ENCODE results near the gene EMP3. TPM values are rescaled to one million over a fixed set of nuclear protein-coding genes. Genes with fewer than 3 reads are reported as not detected.

The EMP3 gene
- total and polyA plus RNA-seq, 7 donors, result 8.9 to 15.2 (median 13.7) TPM

DNA sequence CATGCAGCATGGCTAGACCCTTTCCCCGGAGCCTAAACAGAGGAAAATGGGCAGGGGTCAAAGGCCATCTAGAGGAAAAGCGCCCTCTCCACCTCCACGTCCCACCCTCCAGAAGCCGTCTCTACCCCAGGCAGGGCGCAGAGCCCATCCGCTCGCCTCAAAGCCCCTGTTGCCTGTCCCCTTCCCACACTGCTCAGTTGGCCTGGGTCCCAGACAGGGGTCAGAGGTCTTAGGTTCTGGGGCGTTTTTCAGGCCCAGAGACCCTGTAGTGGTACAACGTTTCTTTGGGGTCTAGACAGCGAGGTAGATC, 38.1 kb downstream of the EMP3 start:
- ATAC-seq (peak; percentile 13 to 26 (median 20)), DNase-seq (no peak)
- peaks cover 0 to 17% of the 10 kb centered on the region in 2 donors for H3K36me3 ChIP-seq (ENCODE audit: insufficient read depth in 1 of 2, low read depth in 1 of 2)
- peaks cover 4% of the 10 kb centered on the region for H3K4me1 ChIP-seq
- intact Hi-C loops (cut with DNase I), result no loop called here
- H3K27me3 ChIP-seq (ENCODE audit: insufficient read depth in 3 of 3, low read length in 2 of 3), result no peaks in the 10 kb centered on the region
- 1% methylated on average over 10 of the region's 10 CpGs for WGBS, 3 donors
- TF ChIP-seq, protein P1, sequence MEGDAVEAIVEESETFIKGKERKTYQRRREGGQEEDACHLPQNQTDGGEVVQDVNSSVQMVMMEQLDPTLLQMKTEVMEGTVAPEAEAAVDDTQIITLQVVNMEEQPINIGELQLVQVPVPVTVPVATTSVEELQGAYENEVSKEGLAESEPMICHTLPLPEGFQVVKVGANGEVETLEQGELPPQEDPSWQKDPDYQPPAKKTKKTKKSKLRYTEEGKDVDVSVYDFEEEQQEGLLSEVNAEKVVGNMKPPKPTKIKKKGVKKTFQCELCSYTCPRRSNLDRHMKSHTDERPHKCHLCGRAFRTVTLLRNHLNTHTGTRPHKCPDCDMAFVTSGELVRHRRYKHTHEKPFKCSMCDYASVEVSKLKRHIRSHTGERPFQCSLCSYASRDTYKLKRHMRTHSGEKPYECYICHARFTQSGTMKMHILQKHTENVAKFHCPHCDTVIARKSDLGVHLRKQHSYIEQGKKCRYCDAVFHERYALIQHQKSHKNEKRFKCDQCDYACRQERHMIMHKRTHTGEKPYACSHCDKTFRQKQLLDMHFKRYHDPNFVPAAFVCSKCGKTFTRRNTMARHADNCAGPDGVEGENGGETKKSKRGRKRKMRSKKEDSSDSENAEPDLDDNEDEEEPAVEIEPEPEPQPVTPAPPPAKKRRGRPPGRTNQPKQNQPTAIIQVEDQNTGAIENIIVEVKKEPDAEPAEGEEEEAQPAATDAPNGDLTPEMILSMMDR (IDR thresholded peaks at IDR 0.05), result no peak
- peak overlapping the region; percentile 80 for H3K4me3 ChIP-seq
- H3K27ac ChIP-seq, result peak overlapping the region; percentile 92
- H3K9me3 ChIP-seq, result no peaks in the 10 kb centered on the region

DNA sequence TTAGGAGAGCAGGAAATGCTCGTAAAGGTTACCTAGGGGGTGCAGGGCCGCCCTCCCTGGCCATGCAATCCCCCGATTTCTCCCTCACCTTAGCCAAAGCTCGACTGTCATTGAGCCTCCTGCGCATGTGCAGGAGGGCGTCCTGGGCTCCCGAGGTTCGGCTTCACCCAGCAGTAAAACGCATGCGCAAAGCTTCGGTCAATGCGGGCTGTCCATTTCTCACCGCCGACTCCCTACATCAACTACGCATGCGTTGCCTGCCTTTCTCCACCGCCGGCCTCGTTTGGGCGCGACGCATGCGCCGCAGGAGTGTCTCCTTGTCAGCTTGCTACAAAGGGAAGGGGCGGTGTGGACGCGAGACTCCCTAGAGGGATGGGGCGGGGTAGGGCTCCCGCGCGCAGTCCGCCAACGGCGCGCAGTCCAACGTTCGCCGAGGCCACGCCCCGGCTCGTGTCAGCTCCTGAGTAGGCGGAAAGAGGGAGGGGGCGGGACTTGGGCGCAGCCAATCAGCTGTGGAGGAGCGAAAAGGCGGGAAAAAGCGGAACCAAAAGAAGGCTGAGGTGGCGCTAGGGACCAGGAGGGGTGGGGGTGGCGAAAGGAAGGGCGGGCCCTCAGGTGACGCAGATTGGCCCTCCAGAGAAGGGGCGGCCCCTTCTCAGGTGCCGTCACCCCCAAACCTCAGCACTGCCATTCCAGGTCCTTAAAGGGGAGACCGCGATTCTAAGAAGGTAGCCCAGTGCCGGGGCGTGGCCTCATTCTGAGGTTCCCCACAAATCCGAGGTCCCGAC, 38.7 kb downstream of the EMP3 start, which contains the start of the genes SYNGR4 and TMEM143:
TSS of gene SYNGR4 (plus strand) at position 558 of the 788 bp plus-strand sequence. CDS start 1,476 bp downstream, outside the sequence.
TSS of gene TMEM143 (minus strand) at position 131 of the 788 bp plus-strand sequence. CDS start at position 111, 20 bp downstream.
- intact Hi-C loops (cut with DNase I), result loop anchor here in 1 of 2 donors (2.0 kb wide), 1 partner anchor 27 kb away; the partner anchor contains the start of gene KDELR1
- TF ChIP-seq, protein P1 (IDR thresholded peaks at IDR 0.05), result no peak
- DNase-seq, result peak; percentile 99 to 100
- H3K27me3 ChIP-seq (ENCODE audit: insufficient read depth in 3 of 3, low read length in 2 of 3), result no peaks in the 10 kb centered on the region
- ATAC-seq, result peak; percentile 89 to 94 (median 93)
- peak within 1 kb of the TSS; percentile 92 for H3K27ac ChIP-seq
- H3K4me1 ChIP-seq, result peaks cover 4% of the 10 kb centered on the region
- peaks cover 0 to 17% of the 10 kb centered on the region in 2 donors for H3K36me3 ChIP-seq (ENCODE audit: insufficient read depth in 1 of 2, low read depth in 1 of 2)
- WGBS, 3 donors, result 1% methylated on average over 57 to 59 of the region's 59 CpGs
- peak within 1 kb of the TSS; percentile 80 for H3K4me3 ChIP-seq
- H3K9me3 ChIP-seq, result no peaks in the 10 kb centered on the region

GRCh38 chr19:48364598-48365348, 39.4 kb downstream of the EMP3 start:
- WGBS, 3 donors, result 61 to 70% (median 68%) methylated on average over 7 to 10 of the region's 10 CpGs

GRCh38 chr19:48365602-48366001, 40.2 kb downstream of the EMP3 start:
- H3K36me3 ChIP-seq (ENCODE audit: insufficient read depth in 1 of 2, low read depth in 1 of 2), result peaks cover 0 to 10% of the 10 kb centered on the region in 2 donors
- intact Hi-C loops (cut with DNase I), result loop anchor here in 1 of 2 donors (2.0 kb wide), 1 partner anchor 25 kb away; the partner anchor contains the start of gene KDELR1
- no peaks in the 10 kb centered on the region for H3K9me3 ChIP-seq
- H3K4me1 ChIP-seq, result peaks cover 4% of the 10 kb centered on the region
- 77 to 84% (median 77%) methylated on average over 10 to 11 of the region's 11 CpGs for WGBS, 3 donors
- ATAC-seq (no peak), DNase-seq (no peak)
- no peak overlapping the region for H3K27ac ChIP-seq
- TF ChIP-seq, protein P1 (IDR thresholded peaks at IDR 0.05), result no peak
- no peak overlapping the region for H3K4me3 ChIP-seq
- H3K27me3 ChIP-seq (ENCODE audit: insufficient read depth in 3 of 3, low read length in 2 of 3), result no peaks in the 10 kb centered on the region

More at GRCh38 chr19:48364598-48365348, 39.4 kb downstream of the EMP3 start:
- Histone ChIP-seq H3K27me3 (ENCODE audit: insufficient read depth in 3 of 3, low read length in 2 of 3) (no peaks in the 10 kb centered on the region), H3K27ac (peak overlapping the region; percentile 92), H3K4me3 (peak overlapping the region; percentile 80), H3K36me3 (ENCODE audit: insufficient read depth in 1 of 2, low read depth in 1 of 2) (peaks cover 0 to 15% of the 10 kb centered on the region in 2 donors), H3K9me3 (no peaks in the 10 kb centered on the region), H3K4me1 (peaks cover 4% of the 10 kb centered on the region)
- DNase-seq, result peak in 1 of 2 donors; percentile 22
- TF ChIP-seq, protein P1 (IDR thresholded peaks at IDR 0.05), result no peak
- intact Hi-C loops (cut with DNase I), result loop anchor here in 1 of 2 donors (2.0 kb wide), 1 partner anchor 26 kb away; the partner anchor contains the start of gene KDELR1
- ATAC-seq, result no peak

All from psoas muscle (tissue), 8 donors.